Middle frontal gyrus (tissue), 1 donor: ENCODE measurements around the gene RASGRF1.
"Not testable (repeated sequence)": the region's sequence is repeated elsewhere in the genome, so short reads cannot be mapped to it uniquely, and the experiment has no call there.

Experiments
- DNase-seq: peaks from one replicate; pipeline ENCODE4 v3.0.0-alpha.2; 2015; ENCODE audit warnings: low spot score; ENCODE audit errors: extremely low spot score

Gene RASGRF1, protein sequence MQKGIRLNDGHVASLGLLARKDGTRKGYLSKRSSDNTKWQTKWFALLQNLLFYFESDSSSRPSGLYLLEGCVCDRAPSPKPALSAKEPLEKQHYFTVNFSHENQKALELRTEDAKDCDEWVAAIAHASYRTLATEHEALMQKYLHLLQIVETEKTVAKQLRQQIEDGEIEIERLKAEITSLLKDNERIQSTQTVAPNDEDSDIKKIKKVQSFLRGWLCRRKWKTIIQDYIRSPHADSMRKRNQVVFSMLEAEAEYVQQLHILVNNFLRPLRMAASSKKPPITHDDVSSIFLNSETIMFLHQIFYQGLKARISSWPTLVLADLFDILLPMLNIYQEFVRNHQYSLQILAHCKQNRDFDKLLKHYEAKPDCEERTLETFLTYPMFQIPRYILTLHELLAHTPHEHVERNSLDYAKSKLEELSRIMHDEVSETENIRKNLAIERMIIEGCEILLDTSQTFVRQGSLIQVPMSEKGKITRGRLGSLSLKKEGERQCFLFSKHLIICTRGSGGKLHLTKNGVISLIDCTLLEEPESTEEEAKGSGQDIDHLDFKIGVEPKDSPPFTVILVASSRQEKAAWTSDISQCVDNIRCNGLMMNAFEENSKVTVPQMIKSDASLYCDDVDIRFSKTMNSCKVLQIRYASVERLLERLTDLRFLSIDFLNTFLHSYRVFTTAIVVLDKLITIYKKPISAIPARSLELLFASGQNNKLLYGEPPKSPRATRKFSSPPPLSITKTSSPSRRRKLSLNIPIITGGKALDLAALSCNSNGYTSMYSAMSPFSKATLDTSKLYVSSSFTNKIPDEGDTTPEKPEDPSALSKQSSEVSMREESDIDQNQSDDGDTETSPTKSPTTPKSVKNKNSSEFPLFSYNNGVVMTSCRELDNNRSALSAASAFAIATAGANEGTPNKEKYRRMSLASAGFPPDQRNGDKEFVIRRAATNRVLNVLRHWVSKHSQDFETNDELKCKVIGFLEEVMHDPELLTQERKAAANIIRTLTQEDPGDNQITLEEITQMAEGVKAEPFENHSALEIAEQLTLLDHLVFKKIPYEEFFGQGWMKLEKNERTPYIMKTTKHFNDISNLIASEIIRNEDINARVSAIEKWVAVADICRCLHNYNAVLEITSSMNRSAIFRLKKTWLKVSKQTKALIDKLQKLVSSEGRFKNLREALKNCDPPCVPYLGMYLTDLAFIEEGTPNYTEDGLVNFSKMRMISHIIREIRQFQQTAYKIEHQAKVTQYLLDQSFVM (N-terminal part only)

DNA sequence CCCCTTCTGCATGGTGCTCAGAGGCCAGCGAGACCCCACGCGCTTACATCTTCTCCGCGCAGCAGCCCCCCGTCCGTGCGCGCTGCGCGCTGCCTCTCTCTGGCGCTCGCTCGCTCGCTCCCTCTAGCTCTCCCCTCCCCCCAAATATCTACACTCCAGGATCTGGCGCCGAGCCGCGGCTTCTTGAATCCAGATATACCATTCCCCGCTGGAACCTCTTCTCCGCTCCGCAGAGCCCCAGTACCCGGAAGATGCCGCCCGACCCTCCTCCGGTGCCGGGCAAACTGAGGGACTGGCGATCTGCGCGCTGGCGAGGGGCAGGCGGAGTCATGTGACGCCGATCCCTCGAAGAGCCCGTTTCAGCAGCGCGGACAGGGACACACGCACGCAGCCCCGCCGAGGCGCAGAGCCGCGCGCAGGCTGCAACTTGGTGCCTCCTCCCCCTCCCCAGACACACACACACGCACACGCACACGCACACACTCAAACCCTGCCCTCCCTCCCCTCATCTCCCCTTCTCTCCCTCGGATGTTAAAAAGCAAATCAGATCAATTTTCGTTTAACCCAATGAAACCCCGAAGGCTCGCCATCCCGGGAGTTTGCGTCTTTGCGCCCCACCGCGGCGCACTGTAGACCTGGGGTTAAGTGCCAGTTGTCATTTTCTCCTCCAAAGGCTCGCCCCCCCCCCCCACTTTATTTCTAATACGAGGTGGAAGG lies at the start of gene RASGRF1:
Gene RASGRF1 (minus strand): TSS at position 294 of the 717 bp plus-strand sequence. CDS start 282 bp downstream, at position 12.
- DNase-seq: no peak

DNA sequence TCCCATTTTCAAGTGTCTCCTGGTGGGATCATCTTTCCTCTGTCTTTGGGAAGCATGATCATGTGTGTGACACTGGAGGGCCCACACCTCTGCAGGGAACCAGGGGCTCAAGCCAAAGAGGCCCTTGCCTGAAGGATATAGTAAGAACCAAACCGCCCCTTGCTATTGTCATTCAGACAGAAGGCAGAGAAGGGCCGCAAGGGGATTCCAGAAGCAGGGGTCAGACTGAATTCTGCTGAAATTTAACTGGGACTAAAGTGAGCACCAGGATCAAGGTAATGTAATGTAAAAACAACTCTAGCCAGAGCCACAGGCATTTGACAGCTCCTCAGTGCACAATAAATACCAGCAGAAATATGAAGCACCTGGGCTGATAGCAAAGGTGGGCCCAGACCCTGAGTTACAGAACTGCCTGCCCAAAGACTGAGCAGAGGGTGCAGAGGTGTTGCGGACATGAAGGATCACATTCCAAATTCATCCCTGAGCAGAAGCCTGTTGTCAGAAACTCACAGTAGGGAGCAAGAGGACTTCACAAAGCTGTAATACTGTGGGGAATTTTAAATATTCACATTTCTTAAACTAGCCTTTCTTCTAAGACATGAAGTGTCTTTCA lies 46.0 kb upstream of the RASGRF1 start:
- no peak for DNase-seq

DNA sequence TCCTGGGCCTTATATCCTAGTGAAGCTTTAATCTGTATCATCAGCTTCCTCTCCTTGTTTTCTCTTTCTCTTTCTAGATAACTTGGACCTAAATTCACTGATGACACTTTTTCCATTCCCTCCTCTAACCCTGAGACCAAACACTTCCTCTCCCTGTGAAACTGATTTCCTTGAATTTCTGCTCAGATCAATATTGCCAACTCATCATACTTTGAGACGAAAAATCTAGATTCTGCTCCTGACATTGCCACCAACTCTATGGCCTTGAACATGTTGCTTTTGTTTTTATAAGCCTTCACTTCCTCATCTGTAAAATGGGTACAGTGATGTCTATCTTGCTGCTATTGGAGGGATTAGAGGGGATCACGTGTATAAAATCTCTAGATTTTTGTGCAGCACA lies 42.7 kb upstream of the RASGRF1 start:
- DNase-seq: no peak

DNA sequence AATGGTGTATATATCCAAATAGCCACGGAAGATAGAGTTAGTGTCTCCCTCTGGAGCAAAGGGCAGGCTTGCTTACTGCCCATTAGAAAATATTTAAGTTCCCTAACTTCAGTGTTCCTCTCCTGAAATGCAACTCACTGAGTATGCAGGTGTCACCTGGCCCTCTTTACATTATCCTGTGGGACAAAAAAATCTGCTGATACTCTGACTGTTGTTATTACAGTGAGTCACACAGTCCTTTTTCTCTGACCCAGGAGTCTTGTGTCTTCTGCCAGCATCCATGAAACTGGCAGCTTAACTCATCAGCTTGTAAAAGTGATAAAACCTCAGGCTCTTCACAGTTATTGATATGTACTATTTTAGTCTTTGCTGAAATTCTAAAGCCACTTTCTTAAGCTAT lies 42.2 kb upstream of the RASGRF1 start:
- no peak for DNase-seq

DNA sequence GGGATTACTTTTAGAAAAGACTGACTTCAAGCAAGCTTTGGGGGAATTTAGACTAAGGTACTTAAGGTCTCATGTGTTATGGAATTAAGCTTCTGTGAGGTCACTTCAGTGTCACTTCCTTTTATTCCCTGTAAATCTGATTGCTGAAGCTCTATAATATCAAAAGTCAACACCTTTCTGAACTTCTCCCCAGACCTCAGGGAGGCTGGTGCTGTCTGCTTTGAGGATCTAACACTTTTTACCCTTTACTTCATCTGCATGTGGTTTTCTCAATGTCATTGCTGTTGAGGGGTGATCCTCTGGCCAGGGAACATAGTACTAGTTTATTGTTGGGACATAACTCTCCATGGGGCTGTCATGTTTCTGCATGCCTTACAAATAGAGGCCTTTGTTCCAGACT lies 41.8 kb upstream of the RASGRF1 start:
- DNase-seq: no peak

DNA sequence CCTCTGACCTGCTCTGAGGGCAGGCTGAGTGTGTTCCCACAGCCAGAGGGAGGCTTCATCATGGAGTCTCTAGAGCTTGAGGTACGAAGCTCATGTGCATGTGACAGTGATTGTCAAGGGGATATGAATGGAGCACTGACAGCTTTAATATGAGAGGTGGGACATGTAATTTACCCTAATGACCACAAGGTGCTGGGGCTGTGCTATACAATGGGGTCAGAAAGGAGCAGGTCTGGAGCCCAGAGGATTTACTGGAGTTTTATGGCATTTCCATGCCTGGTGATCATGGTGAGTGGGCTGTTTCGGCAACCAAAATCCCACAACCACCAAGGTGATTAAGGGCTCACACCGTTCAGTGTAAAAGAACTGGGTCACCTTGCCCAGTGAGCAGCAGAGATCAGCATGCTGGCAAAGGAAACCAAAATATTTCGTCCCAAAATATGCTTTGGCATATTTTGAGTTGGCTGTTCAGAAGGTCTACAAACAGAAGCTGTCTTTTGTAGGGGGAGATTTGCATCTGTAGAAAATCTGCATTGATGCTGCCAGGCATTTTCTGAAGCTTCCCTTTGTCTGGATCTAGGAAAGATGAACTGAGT lies 40.1 kb upstream of the RASGRF1 start:
- DNase-seq: no peak

DNA sequence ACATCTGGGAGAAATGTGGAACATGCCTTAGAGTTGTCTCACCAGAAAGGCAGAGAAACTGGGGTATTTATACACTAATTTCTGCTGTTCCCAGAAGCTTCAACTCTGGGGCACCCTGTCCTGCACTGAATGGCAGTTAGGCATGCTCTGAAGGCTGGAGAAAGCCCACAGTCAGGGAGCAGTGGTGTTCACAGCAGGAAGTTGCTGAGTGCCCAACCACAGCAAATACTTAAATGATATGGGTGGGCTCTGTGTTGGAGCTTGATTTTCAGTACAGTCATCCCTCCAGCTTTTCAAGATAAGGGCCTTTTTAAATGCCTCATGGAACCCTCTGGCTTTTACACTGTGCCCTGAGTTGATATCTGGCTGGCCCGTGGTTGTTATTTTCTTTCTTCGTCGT lies 38.7 kb upstream of the RASGRF1 start:
- DNase-seq: no peak

DNA sequence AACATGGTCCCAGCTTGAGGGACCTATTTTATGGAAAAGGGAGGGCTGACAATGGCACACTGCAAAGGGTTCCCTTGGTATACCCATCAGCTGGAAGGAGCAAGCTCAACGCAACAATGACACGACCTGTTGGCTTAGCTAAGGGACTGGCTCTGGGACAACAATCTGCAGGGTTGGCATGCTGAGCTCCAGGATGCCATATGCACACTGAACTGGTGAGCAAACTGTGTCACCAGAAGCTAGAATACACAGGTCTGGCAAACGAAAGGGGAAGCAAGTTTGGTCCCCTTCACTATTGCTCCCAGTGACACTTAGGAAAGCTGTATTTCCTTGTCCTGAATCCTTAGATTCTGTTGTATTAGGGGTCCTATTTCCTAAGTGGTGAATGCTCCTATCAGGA lies 38.0 kb upstream of the RASGRF1 start:
- no peak for DNase-seq

DNA sequence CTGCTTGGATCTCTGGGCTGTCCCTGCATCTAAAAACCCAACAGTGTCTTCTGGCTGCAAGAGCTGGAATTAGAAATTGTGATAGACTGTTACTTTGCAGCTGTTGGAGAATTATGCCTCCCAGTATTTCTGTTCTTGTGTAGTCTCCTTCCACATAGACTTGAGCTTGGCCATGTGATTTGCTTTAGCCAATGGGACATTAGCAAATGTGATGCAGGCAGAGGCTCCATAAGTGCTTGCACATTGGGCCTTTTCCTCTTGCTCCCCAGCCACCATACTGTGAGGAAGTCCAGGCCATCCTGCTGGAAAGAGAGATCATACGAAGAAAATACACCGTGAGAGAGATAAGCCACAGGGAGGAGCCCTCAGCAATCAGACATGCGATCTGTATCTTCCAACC lies 33.8 kb upstream of the RASGRF1 start:
- no peak for DNase-seq

DNA sequence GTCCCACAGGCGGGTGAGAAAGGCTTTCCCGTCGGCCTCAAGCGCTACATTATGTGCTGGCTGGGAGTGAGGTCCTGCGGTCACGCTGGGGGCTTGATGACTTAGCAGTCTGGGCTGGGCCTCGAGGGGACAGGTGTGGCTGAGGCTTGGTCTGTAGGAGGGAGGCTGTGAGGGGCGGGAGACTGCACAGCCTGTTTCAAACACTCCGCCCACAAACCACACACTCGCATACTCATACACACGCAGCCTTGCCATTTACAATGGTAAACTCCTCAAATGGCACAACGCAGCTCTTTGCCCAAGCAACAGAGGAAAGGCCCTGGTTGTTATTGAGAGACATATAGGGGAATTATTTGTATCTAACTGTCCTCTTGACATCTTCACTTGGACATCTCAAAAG lies 32.4 kb upstream of the RASGRF1 start:
- DNase-seq: no peak

DNA sequence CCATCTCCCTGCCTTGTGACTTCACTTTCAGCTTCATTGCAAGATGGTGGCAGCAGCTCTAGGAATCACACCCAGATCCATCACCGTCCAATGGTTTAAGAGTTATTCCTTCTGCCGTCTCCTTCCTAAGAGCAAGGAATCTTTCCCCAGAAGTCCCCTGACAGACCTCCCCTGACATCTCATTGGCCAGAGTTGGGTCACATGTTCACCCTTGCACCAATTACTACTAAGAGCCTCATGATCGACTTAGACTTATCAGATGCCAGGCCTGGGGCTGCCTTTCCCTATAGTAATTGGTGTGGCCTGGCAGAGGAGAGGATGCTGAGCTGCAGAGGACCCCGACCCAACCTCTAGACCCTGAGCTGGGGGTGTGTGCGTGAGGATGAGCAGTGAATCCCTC lies 31.8 kb upstream of the RASGRF1 start:
- DNase-seq: no peak

DNA sequence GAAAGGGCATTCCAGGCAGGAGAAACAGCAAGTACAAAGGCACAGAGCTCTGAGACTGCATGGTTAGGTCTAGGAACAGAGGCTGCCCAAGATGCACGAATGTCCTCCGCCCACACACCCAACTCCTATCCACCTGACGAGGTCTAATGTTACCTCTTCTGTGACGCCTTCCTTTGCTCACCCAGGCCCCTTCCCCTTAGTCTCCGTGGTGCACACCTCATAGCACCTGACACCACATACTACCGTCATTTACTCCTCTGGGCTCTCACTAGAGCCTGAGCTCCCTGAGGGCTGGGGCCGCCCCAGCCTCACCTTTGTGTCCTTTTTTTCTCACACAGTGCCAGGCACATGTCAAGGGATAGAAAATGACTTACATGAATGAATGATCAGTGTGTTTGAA lies 31.0 kb upstream of the RASGRF1 start:
- no peak for DNase-seq

DNA sequence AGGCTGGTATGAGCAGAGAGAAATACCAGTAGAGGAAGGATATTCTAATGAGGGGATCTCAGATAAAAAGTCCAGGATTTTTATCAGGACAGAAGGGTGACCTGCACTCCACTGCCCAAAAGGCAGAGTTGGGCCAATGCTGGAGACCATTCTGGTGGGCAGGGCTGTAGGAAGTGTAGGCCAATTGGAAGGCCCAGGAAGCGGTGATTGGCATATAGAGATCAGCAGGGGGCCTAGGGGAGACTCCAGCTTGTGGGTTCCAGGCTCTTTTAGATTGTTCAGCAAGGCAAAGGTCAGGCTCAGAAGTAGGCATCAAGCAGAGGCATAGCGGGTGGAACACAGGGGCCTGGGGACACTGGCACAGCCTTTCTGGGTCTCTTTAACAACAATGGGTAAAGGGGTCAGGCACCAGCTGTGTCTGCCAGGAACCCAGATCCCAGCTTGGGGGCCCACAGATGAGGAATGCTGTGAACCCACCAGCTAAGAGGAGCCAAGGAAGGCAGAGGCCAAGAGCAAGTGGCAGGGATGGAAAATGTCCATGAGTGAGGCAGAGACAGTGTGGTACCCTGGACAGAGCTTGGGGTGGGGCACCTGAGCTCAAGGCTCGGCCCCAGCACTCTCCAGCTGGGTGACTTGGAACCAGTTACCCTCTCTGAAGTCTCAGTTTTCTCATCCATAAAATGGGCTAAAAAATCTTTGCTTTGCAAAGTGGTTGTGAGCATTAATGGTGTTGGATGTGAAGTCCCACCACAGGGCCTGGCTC lies 27.0 kb upstream of the RASGRF1 start:
- DNase-seq: no peak

DNA sequence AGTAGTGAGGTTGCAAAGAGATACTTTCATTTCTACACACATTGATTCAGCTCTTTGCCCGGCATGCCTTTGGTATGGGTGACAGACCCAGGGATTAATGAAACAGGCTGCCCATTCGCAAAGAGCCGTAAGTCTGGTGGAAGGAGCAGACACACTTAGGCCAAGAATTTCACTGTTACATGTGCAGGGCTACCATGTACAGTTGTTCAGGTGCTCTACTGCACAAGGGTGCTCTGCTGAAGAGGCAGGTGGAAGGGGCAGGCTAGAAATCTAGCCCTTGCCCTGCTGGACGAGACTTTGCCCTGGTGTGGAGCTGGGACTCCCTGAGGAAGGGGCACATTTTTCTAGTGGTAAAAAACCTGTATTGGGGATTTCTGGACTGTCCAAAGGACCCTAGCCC lies 26.2 kb upstream of the RASGRF1 start:
- no peak for DNase-seq

DNA sequence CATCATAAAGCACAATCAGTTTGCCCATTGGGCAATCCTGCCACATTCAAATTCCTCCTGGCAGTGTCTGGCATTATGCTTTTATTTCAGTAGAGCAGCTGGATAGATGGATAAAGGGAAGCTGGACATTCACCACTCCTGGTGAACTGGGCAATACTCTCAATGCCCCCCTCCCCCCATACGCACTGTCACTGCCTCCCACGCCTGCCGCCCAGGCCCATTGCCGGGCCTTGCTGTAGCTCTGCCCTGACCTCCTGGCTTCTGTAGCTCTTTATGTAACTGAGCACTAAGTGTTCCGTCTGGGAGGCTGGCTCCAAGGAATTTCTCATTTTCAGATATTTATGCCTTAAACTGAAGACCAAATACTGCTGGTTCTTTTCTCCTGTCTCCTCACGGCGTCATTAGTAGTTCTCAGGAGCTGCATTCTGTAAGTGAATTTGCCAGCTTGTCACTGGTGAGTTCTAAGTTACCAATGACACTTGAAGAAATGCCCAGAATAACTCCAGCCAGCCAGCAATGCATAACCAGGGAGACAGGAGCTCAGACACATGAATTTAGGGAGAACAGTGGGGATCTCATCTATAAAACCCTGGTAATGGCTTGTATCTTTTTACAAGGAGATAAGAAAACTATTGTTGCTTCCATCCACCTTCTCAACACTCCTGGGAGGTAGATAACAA lies 25.5 kb upstream of the RASGRF1 start:
- no peak for DNase-seq

DNA sequence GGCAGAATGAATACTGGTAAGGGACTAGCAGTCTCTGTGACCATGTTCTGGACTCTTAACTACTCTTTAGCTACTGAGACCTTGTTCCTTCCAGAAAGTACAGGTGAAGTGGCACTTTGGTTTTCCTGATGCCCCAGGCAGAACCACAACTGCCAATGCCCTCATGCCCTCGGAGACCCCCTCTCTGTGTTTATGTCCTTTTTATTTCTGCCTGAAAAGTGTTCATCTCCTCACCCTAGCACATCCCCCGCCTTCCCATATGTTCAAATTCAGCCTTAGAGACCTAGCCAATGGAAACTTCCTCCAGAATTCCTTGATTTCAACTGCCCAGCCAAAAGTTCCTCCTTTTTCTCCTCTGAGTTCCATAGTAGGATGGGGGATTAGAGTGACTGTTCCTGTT lies 23.3 kb upstream of the RASGRF1 start:
- no peak for DNase-seq

DNA sequence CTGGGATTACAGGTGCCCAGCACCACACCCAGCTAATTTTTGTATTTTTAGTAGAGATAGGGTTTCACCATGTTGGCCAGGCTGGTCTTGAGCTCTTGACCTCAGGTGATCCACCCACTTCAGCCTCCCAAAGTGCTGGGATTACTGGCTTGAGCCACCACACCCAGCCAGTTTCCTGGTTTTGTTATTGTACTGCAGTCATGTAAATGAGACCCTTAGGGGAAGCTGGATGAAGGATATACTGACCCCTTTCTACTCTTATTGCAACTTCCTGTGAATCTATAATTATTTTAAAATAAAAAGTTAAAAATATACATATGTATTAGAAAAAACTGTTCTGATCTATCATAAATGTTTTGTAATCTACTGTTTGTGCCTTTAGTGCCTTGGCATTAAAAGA lies 20.8 kb upstream of the RASGRF1 start:
- not testable (repeated sequence) for DNase-seq

DNA sequence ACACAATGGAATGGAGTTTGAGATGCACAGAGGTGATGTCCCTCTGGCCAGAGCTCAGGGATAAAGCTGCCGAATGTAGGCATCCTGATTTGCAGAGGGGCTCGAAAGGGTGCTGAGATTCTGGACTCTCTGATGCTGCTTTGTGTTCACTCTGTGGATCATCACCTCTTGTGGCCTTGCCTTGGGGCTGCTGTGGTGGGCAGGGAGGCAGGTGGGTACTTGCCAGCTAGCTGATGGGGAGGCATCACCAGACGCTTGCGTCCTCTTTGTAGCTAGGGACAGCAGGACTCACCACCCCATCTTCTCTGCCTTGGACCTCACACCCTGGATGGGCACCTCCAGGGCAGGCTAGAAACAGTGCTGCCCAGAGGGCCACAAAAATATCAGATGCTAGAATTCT lies 14.6 kb upstream of the RASGRF1 start:
- DNase-seq: no peak

DNA sequence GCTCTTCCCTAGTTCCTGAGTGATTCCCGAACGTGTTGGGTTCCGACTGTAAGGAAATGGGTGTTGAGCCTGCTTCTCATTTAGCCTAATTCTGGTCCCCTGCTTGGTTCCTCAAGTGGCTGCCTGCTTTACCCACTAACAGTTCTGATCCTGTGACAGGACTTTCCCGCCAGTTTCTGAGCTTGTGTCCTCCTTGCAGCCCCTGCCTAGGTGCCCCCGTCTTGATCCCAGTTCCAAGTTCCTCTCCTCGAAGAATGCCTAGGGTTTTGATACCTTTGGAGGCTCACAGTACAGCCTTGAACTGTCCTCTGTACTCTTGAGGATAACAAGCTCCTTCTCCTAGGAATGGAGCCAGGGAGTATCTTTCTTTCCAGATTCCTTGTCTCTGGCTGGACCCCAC lies 12.0 kb upstream of the RASGRF1 start:
- DNase-seq: no peak
